ENCODE data around the gene TRIM8. TPM values are rescaled to one million over a fixed set of nuclear protein-coding genes. Genes with fewer than 3 reads are reported as not detected.
"Not testable (repeated sequence)": the region's sequence is repeated elsewhere in the genome, so short reads cannot be mapped to it uniquely, and the experiment has no call there.

TRIM8 gene
- polyA plus RNA-seq, 3 donors: 136 to 140 (median 136) TPM

- DNase-seq: no peak
Measured at GRCh38 chr10:102665904-102666509, 21.7 kb downstream of the TRIM8 start.

DNA sequence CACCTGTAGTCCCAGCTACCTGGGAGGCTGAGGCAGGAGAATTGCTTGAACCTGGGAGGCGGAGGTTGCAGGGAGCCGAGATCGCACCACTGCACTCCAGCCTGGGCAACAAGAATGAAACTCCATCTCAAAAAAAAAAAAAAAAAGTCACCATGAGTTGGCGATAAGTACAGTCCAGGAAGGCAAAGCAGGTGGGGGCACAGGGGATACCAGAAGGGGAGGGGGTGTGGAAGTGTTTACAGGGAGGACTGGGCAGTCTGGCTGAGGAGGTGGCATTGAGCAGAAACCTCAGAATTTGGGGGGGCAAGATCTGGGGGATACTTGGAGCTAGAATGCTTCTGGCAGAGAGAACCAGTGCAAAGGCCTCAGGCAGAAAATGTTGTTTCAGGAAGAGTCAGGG is 23.1 kb downstream of the TRIM8 start:
- not testable (repeated sequence) for DNase-seq

DNA sequence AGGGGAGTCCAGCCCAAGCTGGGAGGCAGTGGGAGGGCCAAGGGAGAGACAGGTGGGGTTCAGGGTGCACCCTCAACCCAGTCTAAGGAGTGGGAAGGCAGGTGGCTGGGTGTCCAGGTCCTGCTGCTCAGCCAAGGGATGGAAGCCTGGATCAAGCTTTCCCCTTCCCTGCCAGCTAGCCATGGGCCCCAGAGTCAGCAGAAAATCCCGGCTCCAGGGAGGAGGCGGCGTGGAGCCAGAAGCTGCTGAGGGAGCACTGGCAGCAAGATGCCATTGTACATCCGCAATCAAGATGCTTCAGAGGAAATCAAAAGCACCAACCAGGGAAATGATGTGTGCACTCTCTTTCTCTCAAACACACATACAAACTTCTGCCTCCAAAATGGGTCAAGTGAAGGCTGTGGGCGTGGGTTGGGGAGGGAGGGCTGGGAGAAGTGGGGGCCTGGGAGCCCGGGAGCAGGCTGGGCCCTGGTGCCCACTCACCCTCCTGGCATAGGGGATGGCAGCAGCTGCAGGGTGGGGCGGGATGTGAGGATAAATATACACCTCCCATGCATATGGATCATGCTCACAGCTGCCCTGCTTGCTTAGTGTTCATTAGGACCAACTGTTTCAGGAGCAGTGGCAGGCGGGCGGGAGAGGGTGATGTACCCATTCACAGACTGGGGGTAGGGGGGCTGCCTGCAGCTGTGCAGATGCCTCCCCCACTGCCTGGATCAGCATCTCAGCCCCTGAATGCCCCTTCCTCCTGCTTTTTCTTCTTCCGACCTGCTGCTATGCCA is 24.2 kb downstream of the TRIM8 start:
- no peak for DNase-seq

DNA sequence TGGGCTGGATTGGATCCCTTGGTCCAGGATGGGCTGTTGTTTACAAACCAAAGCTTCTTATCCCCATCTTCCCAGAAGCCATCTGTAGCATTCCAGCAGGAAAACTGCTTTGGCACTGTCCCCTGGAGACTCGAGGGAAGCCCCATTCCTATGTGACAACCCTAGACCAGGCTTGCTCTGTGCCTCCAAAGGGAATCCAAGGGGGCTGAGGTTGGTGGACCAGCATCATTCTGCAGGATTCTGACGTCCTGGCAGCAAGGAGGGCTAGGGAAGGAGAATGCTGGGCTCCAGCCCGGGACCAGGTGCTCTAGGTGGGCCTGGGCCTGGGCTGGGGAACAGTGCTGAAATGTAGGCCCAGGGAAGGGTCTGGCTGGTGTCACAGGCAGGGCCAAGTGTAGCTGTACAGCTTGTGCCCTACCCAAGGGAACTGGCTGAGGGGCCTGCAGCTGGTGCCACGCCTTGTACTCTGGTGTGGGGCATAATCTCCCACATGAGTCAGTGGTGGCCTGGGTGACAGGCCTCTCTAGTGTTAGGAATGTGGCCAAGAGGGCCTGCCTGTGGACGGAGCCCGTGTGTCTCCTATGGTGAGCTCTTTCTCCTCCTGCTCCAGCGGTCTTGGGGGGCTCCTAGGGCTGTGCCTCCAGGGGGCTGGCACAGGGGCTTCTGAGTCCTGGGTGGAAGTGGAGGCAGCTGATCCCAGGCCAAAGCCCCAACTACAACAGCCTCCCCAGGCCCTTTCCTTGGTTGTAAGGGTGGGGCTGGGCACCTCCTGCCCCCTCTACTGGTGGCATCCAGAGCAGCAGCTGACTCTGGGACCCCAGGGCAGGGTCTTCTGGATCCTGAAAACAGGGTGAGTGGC is 25.2 kb downstream of the TRIM8 start:
- no peak for DNase-seq

DNA sequence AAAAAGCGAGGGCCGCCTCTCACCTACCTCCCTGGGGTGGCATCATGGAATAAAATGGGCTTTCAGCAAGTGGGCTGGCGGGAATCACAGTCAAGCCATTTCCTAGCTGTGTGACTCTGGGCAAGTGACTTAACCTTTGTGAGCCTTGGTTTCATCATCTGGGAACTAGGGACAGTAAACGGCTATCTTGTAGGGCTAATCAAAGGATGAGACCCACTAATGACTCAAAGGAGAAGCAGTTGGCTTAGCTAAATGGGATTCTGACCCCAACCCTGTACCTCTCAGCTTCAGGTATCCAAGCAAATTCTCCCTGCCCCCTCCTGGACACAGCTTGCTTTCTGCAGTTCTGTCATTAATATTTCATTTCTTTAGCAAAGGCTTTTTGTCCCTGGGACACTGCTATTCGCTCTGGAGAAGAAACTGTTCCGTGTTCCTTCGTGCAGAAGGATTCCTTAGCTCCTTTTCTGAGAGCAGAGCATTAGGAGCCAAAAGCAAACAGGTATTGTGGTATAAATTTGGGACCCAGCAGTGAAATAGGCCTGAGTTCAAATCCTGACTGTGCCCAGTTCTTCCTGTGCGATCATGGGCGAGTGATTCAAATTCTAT is 25.9 kb downstream of the TRIM8 start:
- DNase-seq: no peak

DNA sequence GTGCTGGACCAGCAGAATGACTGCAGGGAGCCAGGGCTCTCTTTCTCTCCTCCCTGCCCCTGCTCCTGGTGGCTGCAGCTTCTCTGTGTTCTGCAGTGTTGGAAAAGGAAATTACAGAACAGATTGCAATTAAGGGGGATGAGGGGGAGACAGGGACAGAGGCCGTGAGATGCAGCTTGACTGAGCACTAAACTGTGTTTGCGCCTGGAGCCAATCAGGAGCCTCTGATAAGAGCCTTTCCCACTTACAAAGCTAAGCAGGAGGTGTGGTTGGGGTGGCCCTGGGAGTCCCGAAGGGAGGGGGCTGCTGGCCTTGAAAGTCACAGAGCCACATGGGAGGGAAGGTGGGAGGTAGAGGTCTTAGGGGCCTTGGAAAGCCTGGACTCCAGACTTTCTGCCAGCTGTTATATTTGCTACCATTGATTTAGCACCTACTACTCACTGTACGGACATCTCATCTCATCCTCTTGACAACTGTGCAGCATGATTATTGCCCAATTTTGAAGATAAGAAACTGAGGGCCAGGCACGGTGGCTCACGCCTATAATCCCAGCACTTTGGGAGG is 26.7 kb downstream of the TRIM8 start:
- no peak for DNase-seq

- no peak for DNase-seq
Measured at GRCh38 chr10:102673236-102673818, 29.0 kb downstream of the TRIM8 start.

DNA sequence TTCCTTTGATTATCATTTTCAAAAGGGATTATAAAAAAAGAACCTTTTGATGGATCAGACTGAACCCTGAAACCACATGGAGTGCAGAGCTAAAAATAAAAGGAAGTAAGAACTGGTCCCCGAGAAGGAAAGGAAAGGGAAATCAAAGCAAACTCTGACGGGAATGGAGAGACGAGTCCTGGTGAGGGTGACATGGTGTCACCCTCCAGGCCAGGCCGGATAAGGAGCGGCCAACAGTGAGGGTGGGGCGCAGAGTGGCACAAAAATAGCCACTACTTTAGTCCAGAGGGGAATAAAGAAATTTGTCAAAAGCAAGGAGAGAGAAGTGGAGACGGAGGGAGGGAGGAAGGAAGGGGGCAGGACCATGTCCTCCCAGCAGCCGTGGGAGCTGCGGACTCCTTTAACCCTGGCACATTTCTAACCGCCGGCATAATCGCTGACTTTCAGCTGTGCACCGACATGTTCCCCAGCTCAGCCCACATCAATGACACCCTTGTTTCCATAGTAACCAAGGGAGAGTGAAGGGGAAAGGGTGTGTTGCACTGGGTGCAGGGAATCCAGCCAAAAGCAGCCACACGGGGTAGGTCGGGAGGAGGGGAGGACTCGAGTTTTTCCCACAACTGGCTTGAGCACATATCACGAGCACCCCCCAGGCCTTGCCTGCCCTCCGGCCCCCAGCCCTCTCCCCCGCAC is 29.7 kb downstream of the TRIM8 start:
- DNase-seq: no peak

GRCh38 chr10:102674566-102674965 is 30.3 kb downstream of the TRIM8 start:
- no peak for DNase-seq

DNA sequence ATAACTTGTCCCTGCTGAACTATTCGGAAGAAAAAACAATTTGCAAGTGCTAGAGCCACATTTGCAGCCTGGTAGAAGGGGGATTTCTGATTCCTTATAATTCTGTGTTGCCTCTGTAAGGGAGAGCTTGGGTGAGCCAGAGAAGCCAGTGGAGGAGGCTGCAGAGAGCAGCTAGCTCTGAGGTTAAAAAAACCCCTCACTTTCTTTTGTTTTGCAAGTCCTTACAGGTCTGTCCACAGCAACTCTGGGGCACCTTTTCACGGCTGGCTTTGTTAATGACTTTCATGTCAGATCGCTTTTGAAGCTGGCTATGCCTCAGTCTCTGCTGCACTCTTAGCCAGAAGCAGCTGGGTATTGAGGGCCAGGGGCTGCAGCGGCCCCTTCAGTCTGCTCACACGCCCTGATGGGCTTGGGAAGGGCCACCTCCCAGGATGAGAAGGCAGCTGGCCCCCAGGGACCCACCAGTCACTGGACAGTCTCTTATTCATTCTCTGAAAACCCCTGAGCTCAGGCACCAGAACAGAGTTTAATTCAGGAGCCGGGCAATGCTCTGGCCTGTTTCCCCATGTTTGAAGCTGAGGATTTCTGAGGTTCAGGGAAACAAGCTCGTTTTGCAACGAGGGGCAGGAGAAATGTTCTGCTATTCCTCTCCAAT is 30.9 kb downstream of the TRIM8 start:
- no peak for DNase-seq

- DNase-seq: no peak
Measured at GRCh38 chr10:102675666-102676533, 31.6 kb downstream of the TRIM8 start.

- DNase-seq: no peak
Measured at GRCh38 chr10:102676534-102677315, 32.4 kb downstream of the TRIM8 start.

DNA sequence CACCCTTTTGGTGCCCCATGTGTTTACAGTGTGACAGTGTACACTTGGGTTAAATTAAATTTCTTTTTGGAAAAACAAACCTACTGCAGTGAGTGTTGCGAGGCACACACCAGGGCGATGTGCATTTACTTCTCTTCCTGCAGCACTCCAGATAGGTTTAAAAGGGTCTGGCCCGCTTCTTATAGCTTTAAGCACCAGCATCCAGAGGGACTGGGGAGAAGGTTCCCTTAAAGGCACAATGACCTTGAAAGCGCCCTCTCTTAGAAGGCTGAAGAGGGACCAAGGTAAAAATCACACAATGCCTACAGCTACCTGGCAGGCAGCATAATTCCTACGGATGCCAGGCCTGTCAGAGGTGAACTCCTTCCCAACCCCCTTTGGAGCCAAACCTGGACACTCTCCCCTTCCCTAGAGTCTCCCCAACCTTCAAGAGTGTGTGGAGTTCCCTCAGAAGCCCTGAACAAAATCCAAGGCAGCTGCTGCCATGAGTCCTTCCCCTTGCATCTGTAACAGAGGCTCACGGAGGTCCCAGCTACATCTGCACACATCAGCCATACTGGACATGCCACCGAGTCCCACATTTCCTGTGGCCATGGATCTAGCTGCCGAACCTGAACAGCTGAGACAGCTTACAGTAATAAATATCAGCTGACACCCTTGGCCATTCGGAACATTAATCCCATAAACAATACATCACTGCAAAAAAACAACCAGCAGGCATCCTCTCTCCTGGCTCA is 33.2 kb downstream of the TRIM8 start:
- no peak for DNase-seq

DNA sequence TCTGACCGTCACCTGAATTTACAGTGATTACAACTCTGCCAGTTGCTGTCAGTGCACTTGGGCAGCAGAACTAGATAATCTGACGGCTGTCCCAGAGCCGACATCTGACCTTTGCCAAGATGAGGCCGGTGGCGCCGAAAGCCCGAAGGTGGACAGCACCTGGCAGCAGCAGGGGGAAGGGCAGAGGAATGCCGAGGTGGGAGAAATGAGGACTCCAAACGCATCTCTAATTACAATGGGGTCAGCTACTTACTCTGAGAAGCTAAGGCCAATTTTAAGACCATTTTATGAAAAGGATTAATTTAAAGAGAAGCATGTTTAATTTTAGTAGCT is 33.8 kb downstream of the TRIM8 start:
- DNase-seq: no peak

DNA sequence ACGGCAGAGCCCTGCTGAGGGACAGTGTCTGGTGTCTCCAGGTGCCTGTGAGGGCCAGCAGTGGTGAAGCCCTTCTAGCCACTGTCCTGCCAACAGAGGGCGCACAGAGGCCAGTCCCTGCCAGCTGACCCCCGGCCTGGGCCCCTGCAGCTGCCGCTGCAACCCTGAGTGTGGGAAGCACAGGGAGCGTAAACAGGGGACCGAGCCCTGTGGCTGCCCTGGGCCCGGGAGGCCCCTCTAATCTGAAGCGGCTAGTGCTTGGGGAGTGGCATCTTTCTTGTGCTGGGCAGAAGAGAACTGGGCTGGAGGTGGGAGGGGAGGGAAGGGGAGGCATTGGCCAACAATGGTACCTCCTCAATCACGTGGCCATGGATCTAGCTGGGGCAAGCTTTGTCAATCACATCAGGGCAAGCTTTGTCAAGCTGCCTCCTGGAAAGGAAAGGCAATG is 34.6 kb downstream of the TRIM8 start:
- DNase-seq: no peak

DNA sequence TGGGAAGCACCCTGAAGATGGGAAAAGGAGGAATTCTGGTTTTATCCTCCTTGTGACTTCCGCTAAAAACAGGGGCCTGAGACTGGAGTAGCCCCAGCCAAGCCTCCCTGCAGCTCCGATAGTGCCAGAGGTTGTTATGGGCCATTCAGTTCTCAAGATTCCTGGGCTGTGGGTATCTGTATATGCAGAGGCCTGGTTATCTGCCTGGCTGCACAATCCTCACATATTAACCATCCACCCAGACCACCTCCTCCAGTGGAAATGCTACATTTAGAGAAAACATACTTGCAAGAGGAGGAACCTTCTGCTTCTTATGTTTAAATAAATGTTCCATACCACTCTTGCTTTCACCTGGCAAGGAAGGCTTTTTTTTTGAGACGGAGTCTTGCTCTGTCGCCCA is 35.3 kb downstream of the TRIM8 start:
- DNase-seq: no peak

DNA sequence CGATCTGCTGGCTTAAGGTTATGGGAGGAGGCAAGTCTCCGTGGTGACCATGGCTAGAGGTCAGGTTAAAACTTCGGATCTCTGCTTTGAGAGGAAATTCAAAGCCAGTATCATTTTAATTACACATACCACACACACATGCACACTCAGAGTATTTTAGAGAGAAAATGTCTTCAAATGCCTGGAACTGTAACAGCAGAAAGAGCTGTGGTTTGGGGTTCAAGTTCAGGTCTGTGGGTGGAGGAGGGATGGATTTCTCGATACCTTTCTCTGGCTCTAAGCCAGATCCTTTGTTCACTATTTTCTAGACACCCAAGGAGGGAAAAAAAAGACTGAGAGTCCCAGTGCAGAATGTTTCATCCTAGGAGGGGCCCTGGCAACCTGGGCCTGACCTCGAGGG is 37.4 kb downstream of the TRIM8 start:
- no peak for DNase-seq

GRCh38 chr10:102682416-102682815 is 38.1 kb downstream of the TRIM8 start:
- DNase-seq: no peak

Measured in renal pelvis (tissue), 4 donors.